RWPE1 (cell line): ENCODE measurements around the gene ASB5.

Experiments used
- CTCF ChIA-PET: fragments of 350-600 bp; sonication (Branson Sonifier 250); formaldehyde crosslinking; extraction: SDS; loops from one replicate; lab custom pipeline; 2021; lab: Yijun Ruan, JAX
- POLR2A ChIA-PET: fragments of 400-600 bp; formaldehyde crosslinking; extraction: SDS; loops from one replicate; lab custom pipeline; 2020; ENCODE audit warnings: antibody characterized with exemption; ENCODE audit not compliant: low non-redundant PET; lab: Yijun Ruan, JAX
- DNase-seq: peaks from one replicate; pipeline ENCODE4 v3.0.0; 2012; ENCODE audit warnings: low spot score
- H3K27ac ChIP-seq: fragments of 450-650 bp; 2 replicates; pipeline ENCODE4 v1.5.1; 2017
- TF ChIP-seq, protein P1 (sequence below): fragments of 450-650 bp; conservative IDR thresholded peaks from 2 replicates; pipeline ENCODE4 v1.5.1; 2017; ENCODE audit warnings: low read depth, mild to moderate bottlenecking

ASB5 gene

DNA sequence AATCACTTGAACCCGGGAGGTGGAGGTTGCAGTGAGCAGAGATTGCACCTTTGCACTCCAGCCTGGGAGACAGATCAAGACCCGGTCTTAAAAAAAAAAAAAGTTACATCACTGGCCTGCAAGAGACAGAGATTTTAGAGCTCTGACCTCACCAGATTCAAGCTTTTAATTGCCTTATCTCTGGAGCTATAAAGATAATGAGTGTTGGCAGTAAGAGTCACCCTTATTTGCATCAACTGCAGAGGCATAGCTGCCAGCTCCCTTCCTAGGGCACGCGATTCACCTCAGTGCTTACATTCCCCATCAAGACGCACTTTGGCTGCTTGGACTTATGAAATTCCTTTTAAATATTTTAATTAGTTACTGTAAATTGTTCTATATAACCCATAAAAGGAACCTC is 61.2 kb downstream of the ASB5 start:
- DNase-seq = no peak
- no peak overlapping the region for H3K27ac ChIP-seq
- ChIA-PET CTCF (interaction anchor here (0.5 kb wide), 1 partner anchor 796 kb away, joined by 3 read pairs; no protein-coding TSS in a partner anchor), POLR2A (no interaction called here)
- TF ChIP-seq, protein P1, sequence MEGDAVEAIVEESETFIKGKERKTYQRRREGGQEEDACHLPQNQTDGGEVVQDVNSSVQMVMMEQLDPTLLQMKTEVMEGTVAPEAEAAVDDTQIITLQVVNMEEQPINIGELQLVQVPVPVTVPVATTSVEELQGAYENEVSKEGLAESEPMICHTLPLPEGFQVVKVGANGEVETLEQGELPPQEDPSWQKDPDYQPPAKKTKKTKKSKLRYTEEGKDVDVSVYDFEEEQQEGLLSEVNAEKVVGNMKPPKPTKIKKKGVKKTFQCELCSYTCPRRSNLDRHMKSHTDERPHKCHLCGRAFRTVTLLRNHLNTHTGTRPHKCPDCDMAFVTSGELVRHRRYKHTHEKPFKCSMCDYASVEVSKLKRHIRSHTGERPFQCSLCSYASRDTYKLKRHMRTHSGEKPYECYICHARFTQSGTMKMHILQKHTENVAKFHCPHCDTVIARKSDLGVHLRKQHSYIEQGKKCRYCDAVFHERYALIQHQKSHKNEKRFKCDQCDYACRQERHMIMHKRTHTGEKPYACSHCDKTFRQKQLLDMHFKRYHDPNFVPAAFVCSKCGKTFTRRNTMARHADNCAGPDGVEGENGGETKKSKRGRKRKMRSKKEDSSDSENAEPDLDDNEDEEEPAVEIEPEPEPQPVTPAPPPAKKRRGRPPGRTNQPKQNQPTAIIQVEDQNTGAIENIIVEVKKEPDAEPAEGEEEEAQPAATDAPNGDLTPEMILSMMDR = no peak

DNA sequence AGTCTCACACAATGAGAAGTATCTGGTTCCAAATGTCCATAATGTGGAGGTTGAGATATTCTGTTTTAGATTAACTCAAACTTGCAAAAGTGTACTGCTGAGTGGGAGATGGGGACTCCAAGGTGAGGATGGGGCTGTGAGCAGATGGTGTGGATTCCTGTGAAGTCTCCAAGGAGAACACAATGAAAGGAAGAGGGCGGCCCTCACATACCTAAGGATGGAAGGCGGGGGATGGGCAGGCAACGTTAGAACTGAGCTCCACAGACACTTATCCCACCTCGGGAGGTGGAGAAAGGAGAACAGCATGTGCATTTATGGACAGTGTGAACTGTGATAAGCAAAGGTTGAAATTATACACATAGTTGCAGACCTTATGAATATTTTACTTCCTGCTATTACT is 63.7 kb downstream of the ASB5 start:
- no peak for DNase-seq
- TF ChIP-seq, protein P1 = no peak
- ChIA-PET CTCF (interaction anchor here (0.7 kb wide), 1 partner anchor 174 kb away, joined by 3 read pairs; no protein-coding TSS in a partner anchor), POLR2A (no interaction called here)
- no peak overlapping the region for H3K27ac ChIP-seq

DNA sequence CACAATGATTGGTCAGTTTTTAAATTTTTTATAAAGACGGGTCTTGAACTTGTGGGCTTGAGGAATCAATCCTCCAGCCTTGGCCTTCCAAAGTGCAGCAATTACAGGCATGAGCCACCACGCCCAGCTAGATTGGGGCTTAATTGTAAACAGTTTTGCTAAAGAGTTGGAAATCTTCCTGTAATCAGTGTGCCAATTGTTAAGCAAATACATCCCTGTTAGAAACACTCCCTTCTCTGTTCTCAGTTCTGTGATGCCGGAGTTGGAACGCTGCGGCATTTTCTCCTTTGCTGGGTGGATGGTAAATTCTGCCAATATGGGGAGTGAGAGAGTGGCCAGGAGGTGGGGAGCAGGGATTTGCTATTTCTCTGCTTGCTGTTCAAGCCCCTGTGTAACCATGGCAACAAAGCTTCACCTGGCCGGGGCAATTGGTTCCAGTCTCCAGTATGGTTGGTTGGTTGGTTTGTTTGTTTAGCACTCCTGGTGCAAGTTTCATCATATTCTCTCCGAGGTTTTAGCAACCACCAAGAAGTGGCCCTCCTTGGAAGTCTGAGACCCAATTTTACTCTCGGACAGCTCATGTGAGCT is 70.6 kb downstream of the ASB5 start:
- DNase-seq = no peak
- no peak overlapping the region for H3K27ac ChIP-seq
- ChIA-PET POLR2A (no interaction called here), CTCF (interaction anchor here (1.0 kb wide), 1 partner anchor 19 kb away, joined by 4 read pairs; no protein-coding TSS in a partner anchor)
- TF ChIP-seq, protein P1 = no peak

DNA sequence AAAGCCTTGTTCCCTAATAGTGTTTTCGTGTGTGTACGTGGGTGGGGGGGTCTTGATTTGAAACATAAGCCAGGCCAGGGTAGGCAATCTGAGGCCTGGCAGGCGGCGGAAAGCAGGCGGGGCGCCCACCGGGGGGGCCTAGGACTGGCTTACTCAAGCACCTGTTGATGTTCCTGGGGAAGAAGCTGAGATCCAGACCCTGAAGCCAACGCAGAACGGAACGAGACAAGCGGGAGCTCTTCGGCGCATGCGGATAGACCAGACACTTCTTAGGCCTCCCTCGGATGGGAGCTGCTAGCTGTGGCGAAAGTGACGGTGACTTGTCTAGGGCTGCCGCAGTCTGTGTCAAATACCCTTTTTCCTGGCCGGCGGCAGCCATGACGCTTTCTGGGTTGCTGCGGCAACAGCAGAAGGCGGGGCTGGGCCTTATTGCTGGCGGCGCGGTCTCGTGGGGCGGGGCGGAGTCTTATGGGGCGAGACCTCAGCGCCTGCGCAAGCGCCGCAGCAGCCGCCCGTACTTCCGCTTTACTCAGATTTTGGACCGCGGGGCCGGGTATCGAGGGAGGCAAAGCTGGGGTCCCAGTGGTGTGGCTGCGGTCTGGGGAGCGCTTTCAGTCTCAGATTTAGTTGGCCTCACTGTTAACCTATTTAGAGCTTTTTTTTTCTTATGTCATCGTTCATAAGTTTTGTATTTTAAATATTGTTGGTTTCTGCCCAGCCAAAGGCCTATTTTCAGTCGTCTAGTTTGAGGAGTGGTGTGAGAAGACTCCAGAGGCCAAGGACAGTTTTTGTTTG is 73.6 kb downstream of the ASB5 start, which contains the start of gene SPATA4:
SPATA4 (minus strand) TSS at position 402 of the 795 bp plus-strand sequence; CDS start at position 379, 23 bp downstream.
- ChIA-PET CTCF (interaction anchor here (0.6 to 0.8 kb wide), 4 partner anchors 25 to 1930 kb away, joined by 3 to 4 read pairs (median 3); no protein-coding TSS in a partner anchor), POLR2A (no interaction called here)

DNA sequence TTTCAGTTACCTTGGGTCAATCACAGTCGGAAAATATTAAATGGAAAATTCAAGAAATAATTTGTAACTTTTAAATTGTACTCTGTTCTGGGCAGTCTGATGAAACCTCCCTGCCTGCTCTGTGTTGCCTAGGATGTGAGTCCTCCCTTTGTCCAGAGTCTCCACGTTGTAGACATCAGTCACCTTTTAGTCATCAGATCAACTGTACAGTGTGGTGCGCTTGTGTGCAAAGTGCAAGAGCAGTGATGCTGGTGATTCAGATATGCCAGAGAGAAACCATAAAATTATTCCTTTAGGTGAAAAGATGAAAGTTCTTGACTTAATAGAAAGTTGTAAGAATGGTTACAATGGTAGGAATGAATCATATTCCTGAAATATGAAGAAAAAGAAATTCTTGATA is 75.1 kb downstream of the ASB5 start:
- H3K27ac ChIP-seq = no peak overlapping the region
- DNase-seq = peak; percentile 65
- ChIA-PET CTCF (no interaction called here), POLR2A (no interaction called here)
- TF ChIP-seq, protein P1 = no peak

More for the DNA sequence above, 73.6 kb downstream of the ASB5 start, which contains the start of gene SPATA4:
- TF ChIP-seq, protein P1 = no peak
- DNase-seq = peak; percentile 89
- peak within 1 kb of the TSS; percentile 58 for H3K27ac ChIP-seq

DNA sequence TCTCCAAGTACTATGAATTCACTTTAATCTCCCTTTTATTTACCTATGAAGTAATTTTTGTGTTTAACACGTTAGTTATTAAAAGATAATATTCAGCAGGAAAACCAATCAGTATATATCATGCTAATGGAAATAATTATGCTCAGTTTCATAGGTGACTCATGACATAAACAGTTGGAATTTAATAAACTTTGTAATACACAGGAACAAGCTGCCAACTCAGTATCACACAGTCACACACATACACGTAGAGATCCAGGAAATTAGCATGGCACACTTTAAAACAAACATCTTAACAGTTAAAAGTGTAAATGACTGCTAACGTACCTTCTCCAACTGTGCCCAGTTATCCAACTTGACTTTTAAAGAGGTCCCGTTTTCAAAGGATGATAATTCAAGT is 75.9 kb downstream of the ASB5 start:
- ChIA-PET POLR2A (no interaction called here), CTCF (no interaction called here)
- peak; percentile 30 for DNase-seq
- TF ChIP-seq, protein P1 = no peak
- H3K27ac ChIP-seq = no peak overlapping the region
